ENCODE measurements around the gene UBAC2. TPM values are rescaled to one million over a fixed set of nuclear protein-coding genes. Genes with fewer than 3 reads are reported as not detected.

The UBAC2 gene
- total RNA-seq, 1 experiment from 2014 or later = 80.3 TPM

GRCh38 chr13:99371956-99372355, 171.3 kb downstream of the UBAC2 start:
- Histone ChIP-seq H3K27ac (no peak overlapping the region), H4K20me1 (ENCODE audit: insufficient read depth) (0 out of 2 replicates have a peak, but pooled peaks cover 4% of the 10 kb centered on the region), H3K9me3 (ENCODE audit: insufficient read depth, low read depth) (no peaks in the 10 kb centered on the region), H3K4me3 (no peak overlapping the region), H3K9me2 (ENCODE audit: insufficient read depth) (no peaks in the 10 kb centered on the region), H3K79me2 (ENCODE audit: low read depth) (no peaks in the 10 kb centered on the region), H3F3A (ENCODE audit: insufficient read depth, low read depth) (peaks cover 2% of the 10 kb centered on the region; the same call in 1 of the 2 replicates), H3K27me3 (ENCODE audit: insufficient read depth, low read depth) (no peaks in the 10 kb centered on the region), H3K4me1 (replicated peaks; ENCODE audit: insufficient read depth) (no peaks in the 10 kb centered on the region), H3K36me3 (ENCODE audit: low read depth) (0 out of 2 replicates have a peak, but pooled peaks cover 20% of the 10 kb centered on the region), H2AFZ (no peak overlapping the region), H3K4me2 (no peak overlapping the region)
- no TSS peak for BruUV-seq (replicated peaks)
- no peak for DNase-seq
- ChIA-PET CTCF (no interaction called here), POLR2A (ENCODE audit: unreplicated experiment) (no interaction called here)
- no peak for TF ChIP-seq EZH2 (IDR thresholded peaks at IDR 0.05; ENCODE audit: low read depth)
- TF ChIP-seq, protein P1, sequence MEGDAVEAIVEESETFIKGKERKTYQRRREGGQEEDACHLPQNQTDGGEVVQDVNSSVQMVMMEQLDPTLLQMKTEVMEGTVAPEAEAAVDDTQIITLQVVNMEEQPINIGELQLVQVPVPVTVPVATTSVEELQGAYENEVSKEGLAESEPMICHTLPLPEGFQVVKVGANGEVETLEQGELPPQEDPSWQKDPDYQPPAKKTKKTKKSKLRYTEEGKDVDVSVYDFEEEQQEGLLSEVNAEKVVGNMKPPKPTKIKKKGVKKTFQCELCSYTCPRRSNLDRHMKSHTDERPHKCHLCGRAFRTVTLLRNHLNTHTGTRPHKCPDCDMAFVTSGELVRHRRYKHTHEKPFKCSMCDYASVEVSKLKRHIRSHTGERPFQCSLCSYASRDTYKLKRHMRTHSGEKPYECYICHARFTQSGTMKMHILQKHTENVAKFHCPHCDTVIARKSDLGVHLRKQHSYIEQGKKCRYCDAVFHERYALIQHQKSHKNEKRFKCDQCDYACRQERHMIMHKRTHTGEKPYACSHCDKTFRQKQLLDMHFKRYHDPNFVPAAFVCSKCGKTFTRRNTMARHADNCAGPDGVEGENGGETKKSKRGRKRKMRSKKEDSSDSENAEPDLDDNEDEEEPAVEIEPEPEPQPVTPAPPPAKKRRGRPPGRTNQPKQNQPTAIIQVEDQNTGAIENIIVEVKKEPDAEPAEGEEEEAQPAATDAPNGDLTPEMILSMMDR (conservative IDR thresholded peaks at IDR 0.05) = no peak
- intact Hi-C loops (cut with micrococcal nuclease; ENCODE audit: unreplicated experiment) = no loop called here

DNA sequence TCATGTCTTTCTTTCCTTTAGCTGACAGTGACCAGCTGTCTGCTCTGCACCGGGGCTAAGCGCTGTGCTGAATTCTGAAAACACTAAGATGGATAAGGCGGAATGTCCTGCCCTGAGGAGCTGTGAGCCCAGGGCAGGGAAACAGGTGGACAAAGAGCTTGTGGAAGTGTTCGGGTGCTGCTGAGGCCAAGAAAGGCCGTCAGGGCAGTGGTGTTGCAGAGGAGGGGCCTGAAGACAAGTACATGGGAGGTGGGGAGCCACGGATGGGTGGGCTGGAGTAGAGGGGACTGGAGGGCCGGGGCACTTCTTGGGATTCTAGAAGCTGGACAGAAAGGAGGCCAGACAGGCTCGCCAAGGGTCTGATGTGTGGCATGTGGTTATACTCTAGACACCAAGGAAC, 172.8 kb downstream of the UBAC2 start:
- TF ChIP-seq, protein P1 (conservative IDR thresholded peaks at IDR 0.05) = no peak
- TF ChIP-seq EZH2 (IDR thresholded peaks at IDR 0.05; ENCODE audit: low read depth) = no peak
- no peaks in the 10 kb centered on the region for H3K4me1 ChIP-seq (replicated peaks; ENCODE audit: insufficient read depth)
- BruUV-seq (replicated peaks) = no TSS peak
- intact Hi-C loops (cut with micrococcal nuclease; ENCODE audit: unreplicated experiment) = no loop called here
- ChIA-PET CTCF (no interaction called here), POLR2A (ENCODE audit: unreplicated experiment) (no interaction called here)
- H3K4me3 ChIP-seq = no peak overlapping the region
- H3K36me3 ChIP-seq (ENCODE audit: low read depth) = 0 out of 2 replicates have a peak, but pooled peaks cover 16% of the 10 kb centered on the region
- DNase-seq = no peak
- H3K27me3 ChIP-seq (ENCODE audit: insufficient read depth, low read depth) = no peaks in the 10 kb centered on the region
- H3K4me2 ChIP-seq = no peak overlapping the region
- H4K20me1 ChIP-seq (ENCODE audit: insufficient read depth) = 0 out of 2 replicates have a peak, but pooled peaks cover 9% of the 10 kb centered on the region
- no peaks in the 10 kb centered on the region for H3K9me2 ChIP-seq (ENCODE audit: insufficient read depth)
- H3K79me2 ChIP-seq (ENCODE audit: low read depth) = no peaks in the 10 kb centered on the region
- no peak overlapping the region for H2AFZ ChIP-seq
- no peak overlapping the region for H3K27ac ChIP-seq
- peaks cover 2% of the 10 kb centered on the region; the same call in 1 of the 2 replicates for H3F3A ChIP-seq (ENCODE audit: insufficient read depth, low read depth)
- no peaks in the 10 kb centered on the region for H3K9me3 ChIP-seq (ENCODE audit: insufficient read depth, low read depth)

DNA sequence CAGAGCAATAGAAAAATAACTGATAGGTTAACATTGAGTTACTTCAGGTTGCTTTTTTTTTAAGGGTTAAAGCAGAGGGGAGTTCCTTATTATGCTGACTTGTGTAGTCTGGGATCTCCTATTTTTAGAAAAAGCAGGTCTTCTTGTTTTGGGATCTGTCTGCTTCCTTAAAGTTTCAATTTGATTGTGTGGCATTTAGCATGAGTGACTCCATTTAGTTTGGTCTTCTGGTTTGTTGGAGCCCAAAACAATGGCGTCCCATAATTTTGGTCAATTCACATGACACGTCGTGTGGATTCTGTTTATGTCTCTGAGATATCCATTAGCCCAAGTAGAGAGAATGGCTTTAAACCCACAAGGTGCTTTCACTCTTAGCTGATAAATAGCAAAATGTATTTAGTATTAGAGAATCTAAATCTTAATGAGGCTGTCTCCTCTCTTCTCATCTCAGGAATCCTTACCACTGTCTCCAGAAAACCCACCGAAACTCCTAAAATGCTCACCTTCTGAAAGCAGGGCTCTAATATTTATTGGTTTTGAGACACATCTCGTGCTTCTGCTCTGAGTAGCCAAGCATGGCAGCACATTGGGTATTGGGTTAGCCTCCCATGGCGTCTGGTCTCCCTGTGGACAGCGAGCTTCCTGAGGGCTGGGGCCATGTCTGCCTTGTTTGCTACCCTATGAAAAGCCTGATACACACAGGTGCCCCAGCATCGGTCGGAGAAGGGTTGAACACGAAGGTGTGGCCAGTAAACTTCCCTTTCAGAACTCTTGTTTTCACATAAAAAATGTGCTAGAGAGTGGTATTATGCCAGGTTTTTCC, 173.7 kb downstream of the UBAC2 start:
- Histone ChIP-seq H3K36me3 (ENCODE audit: low read depth) (peaks cover 19% of the 10 kb centered on the region; the same call in 1 of the 2 replicates), H4K20me1 (ENCODE audit: insufficient read depth) (0 out of 2 replicates have a peak, but pooled peaks cover 9% of the 10 kb centered on the region), H3K4me3 (no peak overlapping the region), H3K27me3 (ENCODE audit: insufficient read depth, low read depth) (no peaks in the 10 kb centered on the region), H3K27ac (no peak overlapping the region), H2AFZ (no peak overlapping the region), H3K9me3 (ENCODE audit: insufficient read depth, low read depth) (no peaks in the 10 kb centered on the region), H3K4me2 (no peak overlapping the region), H3K4me1 (replicated peaks; ENCODE audit: insufficient read depth) (no peaks in the 10 kb centered on the region), H3F3A (ENCODE audit: insufficient read depth, low read depth) (peaks cover 2% of the 10 kb centered on the region; the same call in 1 of the 2 replicates), H3K79me2 (ENCODE audit: low read depth) (no peaks in the 10 kb centered on the region), H3K9me2 (ENCODE audit: insufficient read depth) (no peaks in the 10 kb centered on the region)
- ChIA-PET CTCF (no interaction called here), POLR2A (ENCODE audit: unreplicated experiment) (no interaction called here)
- TF ChIP-seq, protein P1 (conservative IDR thresholded peaks at IDR 0.05) = no peak
- no peak for TF ChIP-seq EZH2 (IDR thresholded peaks at IDR 0.05; ENCODE audit: low read depth)
- DNase-seq = no peak
- BruUV-seq (replicated peaks) = no TSS peak
- intact Hi-C loops (cut with micrococcal nuclease; ENCODE audit: unreplicated experiment) = no loop called here

Measured in PC-9 (cell line).